DMS79 treated with DMSO at 0.1 percent for 48 hours (cell line): ENCODE results near the gene THSD7B.
"Not testable (repeated sequence)": the region's sequence is repeated elsewhere in the genome, so short reads cannot be mapped to it uniquely, and the experiment has no call there.

Experiments used
- DNase-seq: peaks from one replicate; lab custom pipeline; 2025; lab: John Stamatoyannopoulos, UW

THSD7B gene

DNA sequence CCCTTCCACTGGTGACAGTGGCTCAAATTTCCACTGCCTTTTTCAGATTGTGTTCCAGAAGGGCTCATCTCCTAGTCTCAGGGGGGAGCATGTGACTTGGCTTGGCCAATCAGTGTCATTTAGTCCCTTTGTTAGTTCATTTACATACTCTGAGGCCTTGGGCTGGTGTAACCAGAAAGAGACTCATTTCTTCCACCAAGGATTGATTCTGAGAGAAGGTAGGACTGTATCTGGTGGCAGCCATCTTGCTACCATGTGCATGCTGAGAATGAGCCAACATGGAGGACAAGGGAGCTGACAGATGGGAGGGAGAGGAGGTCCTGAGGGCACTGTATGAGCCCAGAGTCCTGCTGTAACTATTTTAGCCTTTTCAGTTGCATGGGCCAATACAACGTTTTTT lies 191.7 kb downstream of the THSD7B start:
- DNase-seq, result no peak

DNA sequence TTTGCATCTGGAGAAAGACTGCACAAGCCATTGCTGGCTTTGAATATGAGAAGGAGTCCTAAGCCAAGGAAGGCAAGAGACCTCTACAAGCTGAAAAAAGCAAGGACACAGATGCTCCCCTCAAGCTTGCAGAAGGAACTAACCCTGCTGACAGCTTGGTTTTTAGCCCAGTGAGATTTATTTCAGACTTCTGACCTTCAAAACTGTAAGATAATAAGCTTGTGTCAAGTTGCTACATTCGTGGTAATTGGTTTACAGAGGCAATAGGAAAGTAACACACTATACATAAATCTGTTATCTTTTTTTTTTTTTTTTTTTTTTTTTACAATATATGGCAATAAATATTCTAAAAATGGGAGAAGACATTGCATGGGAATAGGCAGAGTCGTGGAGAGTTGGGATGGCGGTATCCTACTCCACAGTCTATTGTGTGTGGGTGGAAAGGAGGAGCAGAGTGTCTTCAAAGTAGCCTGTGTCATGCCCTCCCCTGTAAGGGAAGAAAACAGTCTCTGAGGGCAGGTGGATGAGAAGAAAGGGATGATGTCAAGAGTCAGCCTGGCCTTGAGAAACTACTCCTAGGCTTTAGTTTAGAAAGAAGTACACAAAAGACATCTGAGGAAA lies 196.9 kb downstream of the THSD7B start:
- no peak for DNase-seq

DNA sequence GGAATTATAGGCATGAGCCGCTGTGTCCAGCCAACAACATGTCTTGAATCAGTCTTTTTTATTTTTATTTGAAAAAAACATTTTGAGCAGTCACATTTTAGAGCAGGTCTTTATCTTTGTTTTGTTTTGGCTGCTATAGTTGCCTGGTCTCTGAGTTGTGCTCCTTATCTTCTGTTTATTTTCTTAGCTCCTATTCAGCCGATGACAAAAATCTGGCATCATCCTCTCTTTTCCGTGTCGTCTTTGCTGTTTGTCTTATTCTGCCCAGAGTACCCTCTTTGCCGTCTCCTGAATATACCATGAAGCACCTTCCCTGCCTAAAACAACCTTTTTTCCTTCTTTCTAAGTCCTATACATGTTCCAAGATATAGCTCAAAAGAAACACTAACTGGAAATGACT lies 201.1 kb downstream of the THSD7B start:
- DNase-seq, result no peak

DNA sequence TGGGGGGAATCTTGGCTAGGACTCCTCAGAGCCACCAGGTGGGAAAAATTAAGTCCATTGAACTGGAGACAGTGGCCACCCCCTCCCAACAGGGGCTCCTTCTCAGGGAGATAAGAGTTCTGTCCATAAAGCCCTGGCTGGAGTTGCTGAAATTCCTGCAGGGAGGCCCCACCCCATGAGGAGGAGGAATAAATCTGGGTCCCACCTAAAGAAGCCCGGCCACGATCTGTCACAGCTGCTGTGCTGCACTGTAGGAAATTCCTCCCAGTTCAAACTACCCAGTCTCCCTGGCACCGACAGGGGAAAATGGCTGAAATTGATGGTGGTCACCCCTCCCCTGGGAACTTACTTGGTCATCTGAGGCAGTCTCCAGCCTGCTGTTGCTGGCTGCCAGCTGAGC lies 215.0 kb downstream of the THSD7B start:
- DNase-seq, result no peak

DNA sequence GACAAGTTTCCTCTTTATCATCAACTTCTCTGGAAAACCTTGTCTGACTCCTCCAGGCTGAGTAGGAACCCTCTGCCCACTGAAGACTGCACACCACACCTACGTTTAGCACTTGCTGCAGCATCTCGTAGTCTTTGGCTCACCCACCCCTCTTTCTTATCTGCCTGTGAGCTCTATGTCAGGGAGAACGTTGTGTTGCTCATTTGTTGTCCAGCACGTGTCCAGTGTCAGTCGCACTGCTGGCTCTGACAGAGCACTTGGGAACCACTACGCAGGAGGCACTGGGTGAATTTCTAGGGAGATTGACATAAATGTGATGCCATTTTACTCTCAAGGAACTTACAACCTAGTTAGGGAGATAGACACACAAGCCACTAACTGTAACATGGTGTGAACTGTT lies 216.3 kb downstream of the THSD7B start:
- DNase-seq, result not testable (repeated sequence)

DNA sequence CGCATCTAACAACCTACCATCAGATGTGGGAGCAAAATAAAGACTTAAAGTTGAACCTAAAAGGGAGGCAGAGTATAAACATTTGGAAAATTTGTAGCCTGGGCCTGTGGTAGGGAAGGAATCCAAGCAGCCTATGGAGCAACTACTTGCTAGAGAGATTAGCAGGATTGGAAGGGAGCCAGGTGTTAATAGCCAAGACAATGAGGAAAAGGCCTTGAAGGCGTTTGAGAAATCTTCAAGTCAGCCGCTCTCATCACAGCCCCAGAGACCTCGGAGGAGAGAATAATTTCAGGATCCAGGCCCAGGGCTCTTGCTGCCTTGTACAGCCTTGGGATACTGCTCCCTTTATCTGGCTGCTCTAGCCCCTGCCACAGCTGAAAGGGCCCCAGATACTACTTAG lies 219.7 kb downstream of the THSD7B start:
- DNase-seq, result no peak

DNA sequence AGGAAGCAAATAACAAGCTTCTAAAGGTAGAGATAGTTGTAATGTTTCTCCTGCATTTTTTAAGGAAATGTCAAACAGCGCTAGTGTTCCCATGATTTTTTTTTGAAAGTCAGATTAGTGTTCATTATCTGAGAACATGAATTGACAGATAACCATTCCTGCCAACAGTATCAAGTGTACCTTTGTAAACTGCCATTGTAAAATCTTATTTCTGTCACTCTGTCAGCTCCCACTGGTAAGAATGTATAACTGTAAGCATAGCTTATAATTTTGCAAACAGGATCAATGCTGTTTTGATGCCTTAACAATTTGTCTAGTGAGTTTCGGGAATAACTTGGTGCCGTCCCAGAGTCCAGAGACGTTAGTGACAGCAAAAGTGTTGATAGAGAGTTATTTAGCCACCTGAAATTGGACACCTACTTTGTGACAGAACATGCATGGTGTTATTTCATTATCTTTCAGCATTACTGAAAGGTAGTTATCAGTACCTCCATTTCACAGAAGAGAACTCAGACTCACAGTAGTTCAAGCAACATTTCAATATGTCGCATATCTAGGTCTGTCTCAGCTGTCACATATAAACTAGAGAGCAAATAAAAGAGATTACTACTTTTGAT lies 221.4 kb downstream of the THSD7B start:
- DNase-seq, result no peak

DNA sequence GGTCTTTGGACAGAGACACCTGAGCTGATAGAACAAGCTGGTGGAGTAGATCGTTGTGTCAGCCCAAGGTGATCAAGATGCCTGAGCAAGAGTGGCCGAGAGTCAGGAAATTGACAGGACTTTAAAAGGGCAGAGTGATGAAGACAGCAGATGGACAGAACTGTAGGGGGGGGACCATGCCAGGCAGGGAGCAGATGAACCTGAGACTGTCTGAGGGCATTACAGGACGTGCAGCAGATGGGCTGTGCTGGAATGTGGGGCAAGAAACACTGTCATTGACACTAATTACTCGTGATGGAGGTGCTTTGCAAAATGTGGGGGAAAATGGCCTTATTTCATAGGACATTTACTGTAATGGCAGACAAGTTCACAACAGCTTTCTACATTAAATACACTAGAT lies 225.0 kb downstream of the THSD7B start:
- no peak for DNase-seq

DNA sequence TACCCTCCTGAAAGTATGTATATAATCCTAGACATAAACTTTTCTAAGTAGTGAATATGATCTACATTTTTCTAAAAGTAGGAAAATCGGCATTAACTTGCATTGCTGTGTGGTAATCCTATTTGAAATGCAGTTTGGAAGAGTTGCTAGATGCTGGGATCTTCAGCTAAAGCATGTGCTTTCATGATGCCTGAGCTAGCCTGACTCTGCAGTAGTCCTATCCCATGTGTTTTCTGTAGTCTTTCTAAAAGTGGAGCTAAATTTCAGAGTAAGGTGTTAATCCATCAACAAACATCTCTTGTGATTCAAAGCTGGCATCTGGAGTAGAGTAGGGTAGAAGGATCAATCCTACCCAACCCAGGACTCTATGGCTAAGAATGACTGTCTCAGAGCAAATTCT lies 229.4 kb downstream of the THSD7B start:
- no peak for DNase-seq

DNA sequence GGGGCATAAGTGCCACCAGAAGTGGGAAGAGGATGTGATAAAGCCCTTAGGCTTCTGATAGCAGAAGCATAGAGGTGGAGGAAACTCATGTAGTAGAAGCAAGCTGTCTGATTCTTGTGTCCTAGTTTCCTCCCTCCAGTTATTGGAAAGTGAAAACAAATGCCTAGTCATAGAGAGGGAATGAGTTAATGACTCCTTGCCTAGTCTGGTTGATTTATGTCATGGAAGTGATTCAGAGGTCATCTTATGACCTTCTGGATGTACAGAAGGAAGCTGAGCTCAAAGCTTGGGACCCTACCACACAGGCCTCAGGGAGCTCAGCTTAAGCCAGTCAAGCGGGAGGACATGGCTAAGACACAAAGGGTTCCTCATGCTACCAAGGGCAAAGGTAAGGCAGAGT lies 232.2 kb downstream of the THSD7B start:
- no peak for DNase-seq

DNA sequence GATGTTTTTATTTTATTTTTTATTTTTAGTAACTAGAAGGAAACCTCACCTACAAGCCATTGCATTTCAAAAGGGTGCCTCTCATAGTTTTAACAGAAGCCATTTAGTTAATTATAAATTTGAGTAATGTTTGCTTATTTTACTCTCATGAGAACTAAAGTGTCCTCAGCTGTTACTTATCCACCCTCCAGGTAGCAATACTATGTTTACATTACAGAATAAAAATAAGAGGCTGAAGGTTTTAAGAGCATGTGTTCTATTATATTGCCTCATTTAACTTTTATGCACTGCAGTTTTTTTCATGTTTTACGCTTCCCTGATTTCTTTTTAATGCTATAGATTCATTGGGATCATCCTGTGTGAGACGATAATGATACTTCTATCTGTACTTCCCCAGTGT lies 235.5 kb downstream of the THSD7B start:
- DNase-seq, result peak; percentile 99

DNA sequence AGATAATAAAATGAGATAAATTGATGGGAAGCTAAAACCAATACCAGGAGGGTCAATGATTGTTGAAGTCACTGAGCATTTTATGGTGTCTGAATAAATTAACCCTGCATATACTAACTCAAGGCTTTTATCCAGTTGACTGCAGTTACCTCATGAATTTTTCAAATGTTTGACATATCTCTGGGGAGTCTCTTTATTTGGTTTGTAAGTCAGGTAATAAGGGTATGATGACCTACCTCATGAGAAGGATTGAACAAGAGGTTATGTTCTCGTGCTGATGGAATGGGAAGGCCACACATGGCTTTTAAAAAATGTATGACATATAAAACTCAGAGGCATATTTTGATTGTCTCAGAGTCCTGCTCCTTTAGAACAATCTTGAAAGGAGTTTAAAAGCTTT lies 237.6 kb downstream of the THSD7B start:
- no peak for DNase-seq

DNA sequence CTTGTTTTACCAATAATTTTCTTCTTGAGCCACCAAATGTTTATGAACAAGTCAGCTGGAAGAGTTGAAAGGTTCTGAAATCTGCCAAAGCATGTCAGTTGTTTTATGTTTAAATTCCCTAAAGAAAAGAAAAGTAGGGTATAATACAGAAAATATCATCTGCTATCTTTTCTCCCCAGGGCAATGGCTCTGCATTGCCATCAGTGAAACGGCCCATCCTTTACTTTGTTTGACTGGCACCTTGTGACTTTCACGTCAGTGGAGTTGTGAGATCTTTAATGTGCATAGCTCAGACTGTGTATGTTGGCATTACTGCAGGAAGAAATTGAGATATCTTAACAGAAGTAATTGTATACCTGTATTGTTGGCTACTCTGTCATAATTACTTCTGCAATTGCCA lies 239.9 kb downstream of the THSD7B start:
- no peak for DNase-seq

DNA sequence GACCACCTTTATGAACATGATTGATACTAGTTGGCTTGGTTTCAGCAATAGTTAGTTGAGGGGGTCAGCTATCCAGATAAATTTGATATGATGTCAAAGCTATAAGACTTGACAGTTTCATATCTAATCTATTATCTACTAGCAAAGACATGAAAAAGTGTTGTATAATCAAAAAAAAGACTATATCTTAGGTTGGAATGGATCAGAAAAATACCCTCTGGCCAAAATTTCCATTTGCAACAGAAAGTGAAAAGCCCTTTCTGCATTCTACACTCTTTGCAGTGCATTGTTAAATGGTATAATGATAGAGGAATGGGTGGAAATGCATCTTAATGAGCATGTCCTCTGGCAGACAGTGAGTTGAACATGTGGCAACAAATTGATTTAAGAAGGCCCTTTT lies 242.6 kb downstream of the THSD7B start:
- no peak for DNase-seq

DNA sequence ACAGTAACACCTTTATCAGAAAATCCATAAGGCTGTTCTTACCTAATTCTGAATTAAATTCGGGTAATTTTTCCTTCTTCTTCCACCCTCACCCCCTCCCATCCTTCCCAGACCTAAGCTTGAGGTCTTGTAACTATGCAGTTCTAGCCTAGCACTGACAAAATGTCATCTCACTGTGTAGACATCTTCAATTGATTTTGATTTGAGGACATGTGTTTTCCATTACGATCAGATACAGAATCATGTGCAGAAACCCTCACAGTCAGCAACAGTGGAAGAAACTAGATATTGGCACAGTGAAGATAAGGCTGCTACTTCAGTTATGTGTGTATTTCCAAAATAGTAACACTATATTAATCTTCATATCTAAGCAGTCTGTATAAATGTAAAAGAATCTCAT lies 244.6 kb downstream of the THSD7B start:
- no peak for DNase-seq

DNA sequence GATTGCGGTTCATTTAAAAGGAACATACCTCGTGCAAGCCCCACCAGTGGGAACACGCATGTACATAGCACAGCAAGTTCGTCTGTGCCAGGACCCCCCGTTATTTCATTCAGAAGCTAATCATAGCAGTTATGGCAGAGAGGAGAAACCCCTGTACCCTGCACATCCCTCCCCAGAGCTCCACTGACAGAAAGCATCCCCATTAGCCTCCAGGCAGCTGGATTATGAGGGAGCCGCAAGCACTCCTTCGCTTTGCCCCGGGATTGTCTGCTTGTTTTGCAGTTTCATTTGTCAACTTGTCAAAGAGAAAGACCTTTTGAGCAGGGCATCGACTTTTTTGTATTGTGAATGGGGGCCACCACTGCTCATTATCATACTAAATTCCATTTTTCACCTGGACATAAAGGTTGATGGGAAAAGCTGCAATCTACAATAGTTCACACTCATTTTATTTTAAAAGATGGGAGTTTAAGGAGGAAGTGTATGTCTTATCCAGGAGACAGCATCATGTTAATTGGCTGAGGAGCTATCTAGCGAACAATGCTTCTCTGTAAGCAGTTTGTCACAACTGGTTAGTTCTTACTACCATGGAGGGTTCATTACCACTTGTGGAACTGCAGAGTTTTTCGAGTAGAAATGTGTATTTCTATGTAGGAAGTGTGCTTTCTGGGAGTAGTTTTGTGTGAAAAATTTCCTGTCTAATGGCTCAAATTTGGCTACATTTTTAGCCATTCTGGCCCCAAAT lies 255.3 kb downstream of the THSD7B start:
- no peak for DNase-seq

DNA sequence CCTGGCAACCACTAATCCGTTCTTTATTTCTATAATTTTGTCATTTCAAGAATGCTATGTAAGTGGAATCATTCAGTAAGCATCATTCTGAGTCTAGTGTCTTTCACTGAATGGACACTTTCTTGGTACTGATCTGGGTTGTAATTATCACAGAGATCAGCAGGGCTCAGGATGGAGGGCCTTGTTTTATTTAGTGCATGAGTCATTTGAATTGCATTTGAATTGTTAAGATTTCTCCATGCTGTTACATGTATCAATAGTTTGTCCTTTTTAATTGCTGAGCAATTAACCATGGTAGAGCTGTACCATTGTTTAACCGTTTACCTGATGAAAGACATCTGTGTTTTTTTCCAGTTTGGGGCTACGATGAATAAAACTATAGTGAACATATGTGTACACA lies 256.4 kb downstream of the THSD7B start:
- DNase-seq, result no peak

DNA sequence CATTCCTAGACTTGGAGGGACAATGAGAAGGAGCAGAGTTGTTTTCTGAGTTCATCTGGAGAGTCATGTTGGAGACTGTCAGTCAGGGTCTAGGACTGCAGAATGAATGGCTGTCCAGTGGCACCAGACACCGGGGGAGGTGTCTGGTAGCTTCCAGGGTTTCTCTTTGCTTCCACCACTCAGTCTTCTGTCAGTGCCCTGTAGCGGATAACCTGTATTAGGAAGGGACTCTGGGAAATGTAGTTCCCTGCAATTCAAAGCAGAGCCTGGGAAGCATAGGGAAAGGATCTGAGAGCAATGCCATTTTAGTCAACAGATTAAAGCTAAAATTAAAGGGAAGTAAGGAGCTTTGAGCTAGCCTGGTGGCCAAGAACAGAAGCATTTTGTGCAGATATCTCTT lies 257.9 kb downstream of the THSD7B start:
- DNase-seq, result no peak

DNA sequence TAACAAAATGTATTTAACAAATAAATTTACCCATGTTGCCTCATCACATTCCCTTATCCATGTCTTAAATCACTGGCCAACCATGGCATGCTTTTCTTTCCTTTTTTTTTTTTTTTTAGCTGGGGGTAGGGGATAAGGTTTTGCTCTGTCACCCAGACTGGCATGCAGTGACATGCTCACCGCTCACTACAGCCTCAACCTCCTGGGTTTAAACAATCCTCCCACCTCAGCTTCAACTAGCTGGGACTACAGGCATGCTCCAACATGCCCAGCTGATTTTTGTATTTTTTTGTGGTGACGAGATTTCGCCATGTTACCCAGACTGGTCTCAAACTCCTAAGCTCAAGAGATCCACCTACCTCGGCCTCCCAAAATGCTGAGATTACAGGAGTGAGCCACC lies 266.4 kb downstream of the THSD7B start:
- DNase-seq, result no peak

DNA sequence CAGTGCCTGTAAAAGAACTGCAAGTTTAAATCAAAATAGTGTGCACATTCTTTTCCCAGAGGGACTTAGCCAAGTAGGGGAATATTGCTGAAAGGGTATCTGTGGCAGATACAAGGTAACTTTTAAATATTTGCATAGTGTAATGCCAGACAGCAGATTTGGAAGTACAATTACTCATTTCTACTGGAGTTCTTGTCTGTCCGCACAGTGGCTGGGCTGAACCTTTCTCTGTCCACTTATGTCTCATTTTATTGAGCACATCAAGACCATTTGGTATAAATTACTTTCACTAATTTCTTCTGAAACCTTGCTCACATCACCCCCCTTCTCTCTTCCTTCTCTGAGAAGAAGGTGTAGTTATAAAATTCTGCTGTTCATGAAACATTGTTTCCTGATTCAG lies 271.3 kb downstream of the THSD7B start:
- no peak for DNase-seq

DNA sequence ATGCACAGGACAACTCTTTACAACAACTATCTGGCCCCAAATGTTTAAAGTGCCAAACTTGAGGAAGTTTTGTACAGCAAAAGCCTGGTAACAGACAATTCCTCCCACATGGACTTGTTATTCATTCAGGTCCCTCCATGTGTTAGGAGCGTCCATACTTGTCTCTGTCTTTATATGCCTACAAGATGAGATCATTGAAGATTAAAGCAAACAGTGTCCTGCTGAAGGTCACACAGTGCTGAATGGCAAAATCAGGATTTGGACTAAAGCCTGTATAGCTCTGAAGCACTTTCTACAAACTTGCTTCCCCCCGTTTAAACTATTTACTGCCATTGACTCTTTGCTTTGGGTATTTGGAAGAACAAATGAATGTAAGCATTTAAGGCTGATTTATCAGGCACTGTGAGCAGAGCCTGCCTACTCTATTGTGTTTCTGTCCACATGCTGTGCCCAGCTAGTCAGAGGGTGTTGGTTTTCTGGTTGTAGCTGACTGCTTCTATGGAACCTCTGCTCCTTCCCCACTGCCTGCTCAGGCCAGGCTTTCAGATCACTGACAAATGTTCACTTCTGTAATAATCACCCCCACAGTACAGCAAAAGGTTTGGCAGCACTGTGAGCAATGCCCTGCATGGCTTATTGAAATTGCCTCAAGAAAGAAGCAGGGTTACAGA lies 274.3 kb downstream of the THSD7B start:
- DNase-seq, result no peak

DNA sequence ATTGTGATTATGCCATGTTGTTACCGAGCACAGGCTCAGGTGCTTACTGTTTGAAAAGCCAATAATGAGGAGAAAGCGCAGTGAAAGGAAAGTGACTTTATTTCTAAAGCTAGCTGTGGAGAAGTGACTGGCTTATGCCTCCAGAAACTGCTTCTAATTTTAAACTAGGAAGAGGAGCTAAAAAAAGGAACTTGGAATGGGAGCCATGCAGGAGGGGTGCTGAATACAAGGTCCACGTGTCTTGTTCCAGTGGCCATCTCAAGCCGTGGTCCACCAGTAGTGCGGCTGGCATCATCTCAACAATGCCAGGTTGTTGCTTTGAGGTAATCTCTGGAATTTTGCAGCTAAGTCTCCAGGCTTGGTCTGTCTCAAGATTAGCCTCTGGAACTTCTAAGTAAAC lies 282.0 kb downstream of the THSD7B start:
- DNase-seq, result no peak

DNA sequence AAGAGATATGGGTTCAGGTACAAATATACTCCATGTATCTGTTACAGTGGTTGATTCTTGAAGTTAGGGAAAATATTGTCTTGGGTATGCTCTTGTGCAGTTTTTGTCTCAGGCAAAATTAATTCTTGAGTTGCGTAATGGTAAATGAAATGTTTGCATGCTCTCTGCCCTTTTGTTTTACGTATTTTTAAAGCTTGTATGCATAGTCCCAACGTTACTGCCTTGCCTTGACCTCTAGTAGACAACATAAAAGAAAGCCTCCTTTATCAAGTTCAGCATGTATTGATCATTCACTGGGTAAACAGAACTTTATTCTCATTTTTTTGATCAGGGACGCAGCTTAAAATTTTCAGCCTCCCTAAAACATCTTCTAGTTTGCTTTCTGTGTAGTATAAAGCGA lies 283.1 kb downstream of the THSD7B start:
- DNase-seq, result no peak
